ENCODE results near the gene GRID1.
A peak's percentile ranks its signal among the peaks of the same experiment; 100 is the strongest.

GRID1 gene

DNA sequence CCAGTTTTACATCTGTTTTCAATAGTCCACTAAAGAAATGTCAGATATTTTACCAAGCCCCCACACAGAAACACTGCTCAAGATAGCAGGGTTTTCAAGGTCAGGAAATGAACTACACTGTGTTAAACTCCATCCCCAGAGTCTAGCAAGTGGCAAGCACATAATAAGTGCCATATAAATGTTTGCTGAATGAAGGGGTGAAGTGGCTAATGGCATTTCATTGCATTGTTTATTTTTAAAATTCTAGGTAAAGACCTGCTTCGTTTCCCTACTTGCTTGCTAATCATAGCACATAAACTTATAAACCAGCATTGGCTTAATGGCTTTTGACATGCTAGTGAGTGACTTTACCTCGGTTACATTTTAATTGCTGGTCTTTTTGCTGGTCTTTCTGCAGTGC, 322.6 kb downstream of the GRID1 start:
- H3K4me1 ChIP-seq (ENCODE audit: control insufficient read depth, low read depth, low read length), result no peaks in the 10 kb centered on the region
- no peak overlapping the region for H3K4me3 ChIP-seq (ENCODE audit: low read length)
- no peak overlapping the region for H3K23ac ChIP-seq (ENCODE audit: low read length)
- no peak overlapping the region for H2BK15ac ChIP-seq (replicated peaks; ENCODE audit: low read depth)
- no peaks in the 10 kb centered on the region for H3K27me3 ChIP-seq (ENCODE audit: insufficient read depth, low read length, poor library complexity)
- no peak overlapping the region for H3K18ac ChIP-seq (ENCODE audit: low read length)
- H3K4me2 ChIP-seq (ENCODE audit: low read length), result no peak overlapping the region
- no peaks in the 10 kb centered on the region for H3K36me3 ChIP-seq (ENCODE audit: control insufficient read depth, insufficient read depth, low read length)
- H4K8ac ChIP-seq (ENCODE audit: low read depth, low read length), result no peak overlapping the region
- H2AK5ac ChIP-seq (ENCODE audit: low read length), result no peak overlapping the region
- H3K56ac ChIP-seq (ENCODE audit: low read length), result no peak overlapping the region
- H3K27ac ChIP-seq (ENCODE audit: low read depth, low read length), result no peak overlapping the region
- no CpG with 5 or more reads among the region's 2 CpGs for WGBS (ENCODE audit: extremely low coverage, insufficient coverage, low lambda C conversion rate)
- H3K79me2 ChIP-seq (ENCODE audit: control insufficient read depth, insufficient read depth, low read length), result no peaks in the 10 kb centered on the region
- H3K9ac ChIP-seq (ENCODE audit: low read length), result no peak overlapping the region
- H2BK120ac ChIP-seq (ENCODE audit: low read depth, low read length), result no peak overlapping the region
- H4K5ac ChIP-seq (ENCODE audit: low read length), result no peak overlapping the region
- H3K4ac ChIP-seq (ENCODE audit: low read depth, low read length), result no peak overlapping the region
- DNase-seq, result no peak
- H2BK5ac ChIP-seq (ENCODE audit: low read length), result no peak overlapping the region
- H3K79me1 ChIP-seq (ENCODE audit: low read length), result no peaks in the 10 kb centered on the region

DNA sequence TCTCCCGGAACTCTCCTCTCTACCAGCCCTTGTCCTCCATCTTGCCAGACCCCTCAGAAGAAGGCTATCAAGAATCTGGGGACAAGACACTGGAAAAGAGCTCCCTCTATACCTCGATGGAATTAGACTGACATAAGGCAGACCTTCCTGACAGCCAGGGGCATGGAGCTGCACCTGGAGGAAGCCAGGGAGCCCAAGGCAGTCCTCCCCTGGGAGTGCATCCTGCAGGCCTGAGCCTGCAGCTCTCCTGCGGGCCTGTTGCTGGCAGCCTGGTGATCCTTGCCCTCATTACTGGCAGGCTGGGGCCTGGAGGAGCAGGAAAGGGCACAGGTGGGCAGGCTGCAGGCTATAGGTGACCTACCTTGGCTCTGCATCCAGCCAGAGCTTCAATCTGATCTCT, 323.4 kb downstream of the GRID1 start:
- Histone ChIP-seq H3K79me1 (ENCODE audit: low read length) (no peaks in the 10 kb centered on the region), H4K8ac (ENCODE audit: low read depth, low read length) (no peak overlapping the region), H3K4me3 (ENCODE audit: low read length) (no peak overlapping the region), H3K4me1 (ENCODE audit: control insufficient read depth, low read depth, low read length) (no peaks in the 10 kb centered on the region), H4K5ac (ENCODE audit: low read length) (no peak overlapping the region), H3K27ac (ENCODE audit: low read depth, low read length) (no peak overlapping the region), H3K27me3 (ENCODE audit: insufficient read depth, low read length, poor library complexity) (no peaks in the 10 kb centered on the region), H3K4me2 (ENCODE audit: low read length) (no peak overlapping the region), H3K36me3 (ENCODE audit: control insufficient read depth, insufficient read depth, low read length) (no peaks in the 10 kb centered on the region), H2BK120ac (ENCODE audit: low read depth, low read length) (no peak overlapping the region), H3K23ac (ENCODE audit: low read length) (no peak overlapping the region), H2BK15ac (replicated peaks; ENCODE audit: low read depth) (no peak overlapping the region), H3K4ac (ENCODE audit: low read depth, low read length) (no peak overlapping the region), H3K9ac (ENCODE audit: low read length) (no peak overlapping the region), H2BK5ac (ENCODE audit: low read length) (no peak overlapping the region), H3K18ac (ENCODE audit: low read length) (no peak overlapping the region), H3K79me2 (ENCODE audit: control insufficient read depth, insufficient read depth, low read length) (no peaks in the 10 kb centered on the region), H3K56ac (ENCODE audit: low read length) (no peak overlapping the region), H2AK5ac (ENCODE audit: low read length) (no peak overlapping the region)
- WGBS (ENCODE audit: extremely low coverage, insufficient coverage, low lambda C conversion rate), result no CpG with 5 or more reads among the region's 3 CpGs
- DNase-seq, result no peak

DNA sequence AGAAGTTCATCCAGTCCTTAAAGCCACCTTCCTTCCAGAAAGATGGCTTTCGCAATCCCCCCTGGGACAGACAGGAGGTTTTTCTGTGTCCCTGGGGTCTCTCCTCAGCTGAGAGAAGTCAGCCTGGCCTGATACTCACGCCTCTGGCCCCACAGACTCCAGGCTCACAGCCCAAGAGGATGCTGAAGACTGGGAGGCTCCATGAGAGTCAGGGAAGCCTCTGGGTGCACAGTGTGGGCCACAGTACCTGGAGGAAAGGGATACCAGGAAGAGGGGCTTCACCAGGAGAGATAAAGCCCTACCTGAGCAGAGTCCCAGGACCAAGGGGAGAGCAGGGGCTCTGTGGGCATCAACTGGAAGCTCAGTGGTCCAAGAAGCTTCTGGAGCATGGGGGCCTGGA, 324.4 kb downstream of the GRID1 start:
- H4K8ac ChIP-seq (ENCODE audit: low read depth, low read length), result no peak overlapping the region
- H3K4me1 ChIP-seq (ENCODE audit: control insufficient read depth, low read depth, low read length), result no peaks in the 10 kb centered on the region
- no peak overlapping the region for H3K27ac ChIP-seq (ENCODE audit: low read depth, low read length)
- H3K36me3 ChIP-seq (ENCODE audit: control insufficient read depth, insufficient read depth, low read length), result no peaks in the 10 kb centered on the region
- H2BK120ac ChIP-seq (ENCODE audit: low read depth, low read length), result no peak overlapping the region
- H3K79me1 ChIP-seq (ENCODE audit: low read length), result no peaks in the 10 kb centered on the region
- H3K4me3 ChIP-seq (ENCODE audit: low read length), result no peak overlapping the region
- no peak overlapping the region for H4K5ac ChIP-seq (ENCODE audit: low read length)
- no peak overlapping the region for H2BK5ac ChIP-seq (ENCODE audit: low read length)
- no peak for DNase-seq
- no peak overlapping the region for H3K18ac ChIP-seq (ENCODE audit: low read length)
- no peaks in the 10 kb centered on the region for H3K79me2 ChIP-seq (ENCODE audit: control insufficient read depth, insufficient read depth, low read length)
- H3K9ac ChIP-seq (ENCODE audit: low read length), result no peak overlapping the region
- no peak overlapping the region for H3K4me2 ChIP-seq (ENCODE audit: low read length)
- H3K23ac ChIP-seq (ENCODE audit: low read length), result no peak overlapping the region
- H3K56ac ChIP-seq (ENCODE audit: low read length), result no peak overlapping the region
- H2AK5ac ChIP-seq (ENCODE audit: low read length), result no peak overlapping the region
- WGBS (ENCODE audit: extremely low coverage, insufficient coverage, low lambda C conversion rate), result no CpG with 5 or more reads among the region's 2 CpGs
- H3K27me3 ChIP-seq (ENCODE audit: insufficient read depth, low read length, poor library complexity), result no peaks in the 10 kb centered on the region
- H2BK15ac ChIP-seq (replicated peaks; ENCODE audit: low read depth), result no peak overlapping the region
- no peak overlapping the region for H3K4ac ChIP-seq (ENCODE audit: low read depth, low read length)

DNA sequence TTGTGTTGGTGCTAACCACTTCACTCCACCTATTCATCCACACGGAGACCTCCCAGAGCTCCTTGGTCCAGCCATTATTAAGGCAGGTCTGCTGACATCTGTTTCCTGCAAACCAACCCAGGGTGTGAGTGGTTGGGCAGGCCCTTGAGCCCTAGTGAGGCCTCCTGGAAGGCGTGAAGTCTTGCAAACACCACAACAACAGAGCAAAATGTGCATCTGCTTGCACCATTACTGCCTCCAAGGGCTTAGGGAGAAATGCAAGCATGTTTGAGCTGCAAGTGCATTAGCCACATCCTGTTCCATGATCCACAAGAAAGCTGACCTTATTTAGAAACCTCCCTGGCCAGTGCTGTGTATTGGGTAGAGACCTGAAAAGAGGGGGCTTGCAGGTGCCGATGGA, 325.5 kb downstream of the GRID1 start:
- Histone ChIP-seq H3K4ac (ENCODE audit: low read depth, low read length) (no peak overlapping the region), H2BK5ac (ENCODE audit: low read length) (no peak overlapping the region), H3K4me3 (ENCODE audit: low read length) (no peak overlapping the region), H3K27ac (ENCODE audit: low read depth, low read length) (no peak overlapping the region), H3K4me1 (ENCODE audit: control insufficient read depth, low read depth, low read length) (no peaks in the 10 kb centered on the region), H3K9ac (ENCODE audit: low read length) (no peak overlapping the region), H2AK5ac (ENCODE audit: low read length) (no peak overlapping the region), H3K18ac (ENCODE audit: low read length) (no peak overlapping the region), H3K79me2 (ENCODE audit: control insufficient read depth, insufficient read depth, low read length) (no peaks in the 10 kb centered on the region), H3K23ac (ENCODE audit: low read length) (no peak overlapping the region), H3K36me3 (ENCODE audit: control insufficient read depth, insufficient read depth, low read length) (no peaks in the 10 kb centered on the region), H2BK15ac (replicated peaks; ENCODE audit: low read depth) (no peak overlapping the region), H4K5ac (ENCODE audit: low read length) (no peak overlapping the region), H3K27me3 (ENCODE audit: insufficient read depth, low read length, poor library complexity) (no peaks in the 10 kb centered on the region), H2BK120ac (ENCODE audit: low read depth, low read length) (no peak overlapping the region), H4K8ac (ENCODE audit: low read depth, low read length) (no peak overlapping the region), H3K79me1 (ENCODE audit: low read length) (no peaks in the 10 kb centered on the region), H3K56ac (ENCODE audit: low read length) (no peak overlapping the region), H3K4me2 (ENCODE audit: low read length) (no peak overlapping the region)
- WGBS (ENCODE audit: extremely low coverage, insufficient coverage, low lambda C conversion rate), result no CpG with 5 or more reads among the region's 3 CpGs
- DNase-seq, result peak; percentile 62

DNA sequence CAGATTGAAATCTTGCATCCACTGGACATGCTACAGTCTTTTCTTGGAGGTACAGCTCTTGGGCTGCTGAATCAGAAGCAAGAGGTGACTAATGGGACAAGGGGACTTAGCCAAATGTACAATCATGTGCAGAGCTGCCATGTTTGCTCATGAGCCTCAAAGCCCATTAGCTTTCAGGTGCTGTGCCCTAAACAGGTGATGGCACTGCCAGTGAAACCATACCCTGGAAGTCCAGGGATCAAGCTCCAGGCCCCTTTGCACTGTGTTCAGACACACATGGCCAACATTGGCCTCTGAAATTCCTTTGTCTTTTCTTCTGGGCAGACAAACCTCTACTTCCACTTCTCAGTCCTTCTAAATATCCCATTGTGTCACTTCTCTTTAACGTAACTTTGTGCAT, 328.2 kb downstream of the GRID1 start:
- Histone ChIP-seq H3K4me1 (ENCODE audit: control insufficient read depth, low read depth, low read length) (no peaks in the 10 kb centered on the region), H3K4ac (ENCODE audit: low read depth, low read length) (no peak overlapping the region), H3K4me2 (ENCODE audit: low read length) (no peak overlapping the region), H3K18ac (ENCODE audit: low read length) (no peak overlapping the region), H2BK15ac (replicated peaks; ENCODE audit: low read depth) (no peak overlapping the region), H3K56ac (ENCODE audit: low read length) (no peak overlapping the region), H4K5ac (ENCODE audit: low read length) (no peak overlapping the region), H2BK5ac (ENCODE audit: low read length) (no peak overlapping the region), H4K8ac (ENCODE audit: low read depth, low read length) (no peak overlapping the region), H3K36me3 (ENCODE audit: control insufficient read depth, insufficient read depth, low read length) (no peaks in the 10 kb centered on the region), H3K79me1 (ENCODE audit: low read length) (no peaks in the 10 kb centered on the region), H3K79me2 (ENCODE audit: control insufficient read depth, insufficient read depth, low read length) (no peaks in the 10 kb centered on the region), H3K27me3 (ENCODE audit: insufficient read depth, low read length, poor library complexity) (no peaks in the 10 kb centered on the region), H2BK120ac (ENCODE audit: low read depth, low read length) (no peak overlapping the region), H3K9ac (ENCODE audit: low read length) (no peak overlapping the region), H3K4me3 (ENCODE audit: low read length) (no peak overlapping the region), H3K23ac (ENCODE audit: low read length) (no peak overlapping the region), H3K27ac (ENCODE audit: low read depth, low read length) (no peak overlapping the region), H2AK5ac (ENCODE audit: low read length) (no peak overlapping the region)
- WGBS (ENCODE audit: extremely low coverage, insufficient coverage, low lambda C conversion rate), result no CpG with 5 or more reads among the region's 1 CpG
- no peak for DNase-seq

DNA sequence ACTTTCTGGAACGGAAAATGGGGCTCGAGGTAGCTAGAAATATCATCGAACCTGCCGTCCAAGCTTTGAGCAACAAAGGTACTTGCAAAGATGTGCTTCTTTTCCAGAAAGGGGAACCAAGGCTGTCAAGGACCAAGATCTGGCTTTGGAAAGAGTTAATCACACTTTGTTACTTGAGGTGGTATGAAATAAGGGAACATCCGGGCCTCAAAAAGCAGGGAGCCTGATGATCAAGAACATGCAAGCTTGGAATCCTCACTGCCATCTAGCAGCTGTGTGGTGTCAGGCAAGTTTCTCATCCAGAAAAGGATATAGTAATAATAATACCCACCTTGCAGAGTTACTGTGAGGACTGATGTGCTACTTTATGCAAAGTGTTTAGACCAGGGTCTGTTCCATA, 329.5 kb downstream of the GRID1 start:
- no CpG with 5 or more reads among the region's 5 CpGs for WGBS (ENCODE audit: extremely low coverage, insufficient coverage, low lambda C conversion rate)
- no peak overlapping the region for H3K23ac ChIP-seq (ENCODE audit: low read length)
- H3K36me3 ChIP-seq (ENCODE audit: control insufficient read depth, insufficient read depth, low read length), result no peaks in the 10 kb centered on the region
- no peaks in the 10 kb centered on the region for H3K79me1 ChIP-seq (ENCODE audit: low read length)
- no peak overlapping the region for H4K5ac ChIP-seq (ENCODE audit: low read length)
- no peak overlapping the region for H3K27ac ChIP-seq (ENCODE audit: low read depth, low read length)
- no peak for DNase-seq
- H3K27me3 ChIP-seq (ENCODE audit: insufficient read depth, low read length, poor library complexity), result no peaks in the 10 kb centered on the region
- H3K4me2 ChIP-seq (ENCODE audit: low read length), result no peak overlapping the region
- no peak overlapping the region for H3K4me3 ChIP-seq (ENCODE audit: low read length)
- no peaks in the 10 kb centered on the region for H3K4me1 ChIP-seq (ENCODE audit: control insufficient read depth, low read depth, low read length)
- H3K9ac ChIP-seq (ENCODE audit: low read length), result no peak overlapping the region
- H4K8ac ChIP-seq (ENCODE audit: low read depth, low read length), result no peak overlapping the region
- no peak overlapping the region for H2BK15ac ChIP-seq (replicated peaks; ENCODE audit: low read depth)
- no peak overlapping the region for H2BK120ac ChIP-seq (ENCODE audit: low read depth, low read length)
- no peak overlapping the region for H3K18ac ChIP-seq (ENCODE audit: low read length)
- H3K79me2 ChIP-seq (ENCODE audit: control insufficient read depth, insufficient read depth, low read length), result no peaks in the 10 kb centered on the region
- H2BK5ac ChIP-seq (ENCODE audit: low read length), result no peak overlapping the region
- no peak overlapping the region for H3K4ac ChIP-seq (ENCODE audit: low read depth, low read length)
- H3K56ac ChIP-seq (ENCODE audit: low read length), result no peak overlapping the region
- H2AK5ac ChIP-seq (ENCODE audit: low read length), result no peak overlapping the region
